Activated naive CD4-positive, alpha-beta T cell treated with anti-CD3 and anti-CD28 coated beads, Interleukin-2, amount 50 U/mL, for 24 hours (primary cell): ENCODE data around the gene MEF2D.

Experiments used
- H3K27ac Mint-ChIP-seq: one replicate; pipeline ENCODE4 v1.8.0; 2021; ENCODE audit warnings: mild to moderate bottlenecking, mixed read lengths
- H3K27me3 Mint-ChIP-seq: one replicate; pipeline ENCODE4 v1.8.0; 2021; ENCODE audit warnings: mixed read lengths
- H3K36me3 Mint-ChIP-seq: one replicate; pipeline ENCODE4 v1.8.0; 2021; ENCODE audit warnings: mixed read lengths
- H3K4me1 Mint-ChIP-seq: one replicate; pipeline ENCODE4 v1.8.0; 2021; ENCODE audit warnings: mixed read lengths
- H3K4me3 Mint-ChIP-seq: one replicate; pipeline ENCODE4 v1.8.0; 2021; ENCODE audit warnings: mild to moderate bottlenecking, mixed read lengths
- H3K9me3 Mint-ChIP-seq: one replicate; pipeline ENCODE4 v1.8.0; 2021; ENCODE audit warnings: mixed read lengths

The MEF2D gene

DNA sequence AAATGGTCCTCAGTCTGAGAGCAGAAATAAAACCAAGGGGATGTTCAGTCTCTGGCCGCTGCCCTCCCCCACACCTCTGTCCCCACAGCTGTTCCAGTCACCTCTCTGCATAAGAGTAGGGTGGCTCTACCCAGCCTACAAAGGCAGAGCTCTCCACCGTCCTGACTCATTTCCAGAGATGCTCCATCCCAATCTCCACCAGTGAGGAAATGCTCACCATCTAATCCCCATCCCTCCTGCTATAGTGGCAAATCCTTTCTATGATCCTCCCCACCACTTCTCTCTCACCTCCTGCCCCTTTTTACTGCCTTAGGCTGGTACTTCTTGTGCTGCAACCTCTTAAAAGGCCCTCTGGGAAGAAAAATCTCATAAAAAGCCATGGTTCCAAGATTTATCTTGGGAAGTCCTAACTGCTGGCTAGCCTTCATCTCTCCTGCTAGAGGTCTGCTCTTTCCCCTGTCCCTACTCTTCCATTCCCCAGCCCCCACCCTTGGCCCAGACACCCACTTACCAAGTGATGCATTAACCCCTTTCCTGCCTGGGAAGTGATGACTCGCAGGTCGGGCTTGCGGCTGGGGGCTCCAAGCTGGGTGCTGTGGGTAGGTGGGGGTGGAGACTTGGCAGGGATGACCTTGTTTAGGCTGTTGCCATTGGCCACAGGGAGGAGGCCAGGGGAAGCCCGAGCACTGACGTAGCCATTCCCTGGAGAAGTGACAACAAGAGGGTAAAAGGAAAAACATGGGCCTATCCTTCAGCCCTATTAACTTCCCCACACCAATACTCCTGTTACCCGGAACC, 23.9 kb downstream of the MEF2D start:
- peaks cover 20% of the 10 kb centered on the region for H3K4me1 Mint-ChIP-seq
- H3K27ac Mint-ChIP-seq, result no peak overlapping the region
- no peaks in the 10 kb centered on the region for H3K9me3 Mint-ChIP-seq
- H3K27me3 Mint-ChIP-seq, result no peaks in the 10 kb centered on the region
- H3K4me3 Mint-ChIP-seq, result no peak overlapping the region
- H3K36me3 Mint-ChIP-seq, result peaks cover 22% of the 10 kb centered on the region

DNA sequence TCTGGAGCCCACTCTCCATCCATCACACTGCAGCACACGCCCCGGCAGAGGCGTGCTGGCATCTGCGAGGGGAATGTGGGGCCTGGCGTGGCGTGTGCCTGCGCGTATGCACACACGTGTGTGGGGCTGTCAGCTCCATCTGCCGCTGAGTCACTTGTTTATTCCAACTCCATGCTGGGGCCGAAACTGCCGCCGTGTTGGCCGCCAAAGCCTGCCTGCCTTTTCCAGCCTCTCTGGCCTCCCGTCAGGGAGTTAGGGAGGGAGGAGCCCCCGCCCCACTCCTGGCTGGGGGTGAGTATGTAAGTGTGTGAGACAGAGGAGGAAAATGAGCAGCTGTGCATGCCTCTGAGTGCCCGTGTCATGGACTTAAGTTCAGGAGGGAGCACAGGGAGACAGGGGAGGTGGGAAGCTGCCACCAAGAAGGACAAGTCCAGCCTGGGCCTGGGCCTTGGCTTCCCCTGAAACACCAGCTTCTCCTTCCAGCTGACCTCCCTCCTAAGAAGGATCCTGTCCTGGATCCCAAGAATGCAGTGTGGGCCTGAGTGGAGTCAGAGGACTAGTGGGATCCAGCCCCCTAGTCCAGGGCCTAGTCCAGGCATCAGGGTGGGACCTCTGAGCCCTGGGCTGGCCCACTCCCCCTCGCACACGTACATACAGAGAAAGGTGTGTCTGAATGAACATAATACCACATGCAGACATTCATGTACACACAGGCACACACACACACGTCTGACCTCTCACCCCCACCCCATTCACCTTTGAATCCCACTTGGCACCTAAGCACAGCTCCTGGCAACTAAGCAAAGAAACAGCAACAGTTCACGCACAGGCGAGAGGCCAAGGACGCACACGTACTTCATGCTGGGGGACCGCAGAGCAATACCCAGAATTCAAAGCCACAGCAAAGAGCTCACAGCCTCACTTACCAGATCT, 24.7 kb downstream of the MEF2D start:
- no peaks in the 10 kb centered on the region for H3K9me3 Mint-ChIP-seq
- H3K27ac Mint-ChIP-seq, result peak overlapping the region; percentile 72
- H3K4me1 Mint-ChIP-seq, result peaks cover 11% of the 10 kb centered on the region
- no peaks in the 10 kb centered on the region for H3K27me3 Mint-ChIP-seq
- H3K36me3 Mint-ChIP-seq, result peaks cover 20% of the 10 kb centered on the region
- no peak overlapping the region for H3K4me3 Mint-ChIP-seq

DNA sequence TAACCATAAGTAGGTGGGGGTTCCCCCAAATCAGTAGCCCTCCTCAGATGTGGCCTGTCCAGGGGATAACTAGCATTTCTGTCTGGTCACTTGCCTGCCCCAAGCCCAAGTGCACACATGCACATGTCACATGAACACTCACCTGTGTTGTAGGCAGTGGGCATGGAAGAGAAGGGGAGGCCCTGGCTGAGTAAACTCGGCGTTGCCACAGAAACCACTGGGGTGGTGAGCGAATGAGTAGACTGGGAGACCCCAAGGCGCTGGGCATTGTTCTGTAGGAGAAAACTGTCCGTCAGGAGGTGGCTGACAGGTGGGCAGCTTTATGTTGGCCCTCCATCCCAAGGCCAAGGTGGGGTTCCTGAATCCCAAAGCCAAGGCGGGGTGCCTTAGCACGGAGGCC, 25.6 kb downstream of the MEF2D start:
- Mint-ChIP-seq H3K27me3 (no peaks in the 10 kb centered on the region), H3K27ac (no peak overlapping the region), H3K4me1 (peaks cover 4% of the 10 kb centered on the region), H3K4me3 (no peak overlapping the region), H3K9me3 (no peaks in the 10 kb centered on the region), H3K36me3 (peaks cover 13% of the 10 kb centered on the region)

DNA sequence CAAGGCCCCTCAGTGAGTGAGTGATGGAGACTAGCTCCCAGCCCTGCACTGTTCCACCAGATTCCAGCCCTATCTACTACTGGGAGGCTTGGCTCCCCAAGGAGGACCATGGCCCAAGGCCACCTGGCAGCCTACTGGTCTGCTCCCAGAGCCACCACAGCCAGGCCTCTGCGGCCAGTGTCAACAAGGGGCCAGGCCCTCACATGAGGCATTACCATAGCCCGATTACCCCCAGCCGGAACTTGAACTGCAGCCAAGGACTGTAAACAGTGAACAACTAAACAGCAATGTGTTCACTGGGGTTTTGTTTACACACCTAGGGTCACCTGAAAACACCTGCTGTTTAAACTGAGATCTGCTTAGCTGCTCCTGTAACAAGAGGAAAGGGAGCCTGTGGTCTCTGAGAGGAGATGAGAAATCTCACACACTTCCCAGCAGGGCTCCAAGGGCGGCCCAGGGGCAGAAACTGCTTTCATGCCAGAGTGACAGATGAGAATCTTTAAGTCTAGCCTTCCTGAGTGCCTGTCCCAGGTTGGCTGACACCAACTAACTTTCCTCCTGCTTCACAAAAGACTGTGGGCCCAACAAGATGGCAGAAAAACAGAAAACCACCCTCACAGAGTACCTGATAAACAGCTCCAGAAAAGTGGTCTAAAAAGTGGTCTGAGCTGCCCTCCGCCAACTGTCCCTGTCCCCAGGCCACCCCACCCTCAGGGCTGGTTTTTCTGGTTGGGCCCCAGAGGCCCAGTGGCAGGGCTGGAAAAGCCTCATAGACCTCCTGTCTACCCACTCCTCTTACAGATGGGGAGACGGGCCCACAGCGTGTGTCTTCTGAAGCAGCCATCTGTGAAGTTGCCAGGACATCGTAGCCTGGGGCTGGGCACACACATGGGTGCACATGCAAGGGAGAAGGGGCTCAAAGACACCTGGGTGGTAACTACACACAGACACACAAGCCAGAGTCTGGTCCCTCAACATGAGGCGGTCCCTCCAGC, 28.8 kb downstream of the MEF2D start:
- Mint-ChIP-seq H3K27ac (peak overlapping the region; percentile 35), H3K4me1 (peaks cover 3% of the 10 kb centered on the region), H3K27me3 (no peaks in the 10 kb centered on the region), H3K36me3 (peaks cover 12% of the 10 kb centered on the region), H3K9me3 (no peaks in the 10 kb centered on the region), H3K4me3 (no peak overlapping the region)

DNA sequence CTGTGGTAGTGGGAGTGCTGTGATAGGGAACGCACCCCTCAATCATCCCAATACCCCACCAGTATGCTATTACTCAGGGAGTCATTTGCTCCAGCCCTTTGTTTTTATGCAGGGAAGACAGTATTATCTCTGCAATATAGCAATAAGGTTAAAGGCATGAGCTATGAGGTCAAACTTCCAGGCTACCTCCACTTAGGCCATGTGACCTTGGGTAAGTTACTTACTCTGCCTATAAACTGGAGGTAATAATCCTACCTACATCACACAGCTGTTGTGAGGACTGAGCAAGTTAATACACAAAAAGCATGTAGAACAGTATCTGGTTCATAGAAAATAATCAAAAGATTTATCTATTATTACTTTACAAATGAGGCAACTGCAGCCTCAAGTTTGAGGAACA, 30.1 kb downstream of the MEF2D start:
- no peak overlapping the region for H3K27ac Mint-ChIP-seq
- H3K27me3 Mint-ChIP-seq, result no peaks in the 10 kb centered on the region
- H3K36me3 Mint-ChIP-seq, result peaks cover 10% of the 10 kb centered on the region
- no peaks in the 10 kb centered on the region for H3K9me3 Mint-ChIP-seq
- peaks cover 6% of the 10 kb centered on the region for H3K4me1 Mint-ChIP-seq
- H3K4me3 Mint-ChIP-seq, result no peak overlapping the region

DNA sequence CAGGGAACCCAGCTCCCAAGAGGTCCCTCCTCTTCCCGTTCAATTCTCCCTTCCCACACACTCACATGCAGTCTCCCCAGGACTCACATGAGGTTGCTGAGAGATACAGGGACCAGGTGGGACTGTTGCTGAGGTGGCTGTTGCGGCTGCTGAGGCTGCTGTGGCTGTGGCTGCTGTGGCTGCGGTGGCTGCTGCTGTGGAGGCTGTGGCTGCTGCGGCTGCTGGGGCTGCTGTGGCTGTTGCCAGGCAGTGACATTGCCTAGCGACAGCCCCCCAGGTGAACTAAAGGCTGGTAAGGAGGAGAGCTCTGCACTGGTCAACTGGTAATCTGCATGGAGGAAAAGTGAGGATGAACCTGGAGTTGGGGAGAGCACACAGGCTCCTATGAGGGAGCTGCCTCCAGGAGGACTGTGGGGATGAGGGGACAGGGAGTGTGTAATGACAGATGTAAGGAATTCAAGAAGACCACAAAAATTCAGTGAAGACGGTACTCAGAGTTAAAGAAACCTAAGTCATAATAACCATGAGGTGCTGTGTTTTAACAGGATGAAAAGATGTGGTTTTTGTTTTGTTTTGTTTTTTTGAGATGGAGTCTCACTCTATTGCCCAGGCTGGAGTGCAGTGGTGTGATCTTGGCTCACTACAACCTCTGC, 31.8 kb downstream of the MEF2D start:
- peak overlapping the region; percentile 41 for H3K27ac Mint-ChIP-seq
- H3K9me3 Mint-ChIP-seq, result no peaks in the 10 kb centered on the region
- H3K4me3 Mint-ChIP-seq, result no peak overlapping the region
- H3K36me3 Mint-ChIP-seq, result peaks cover 14% of the 10 kb centered on the region
- peaks cover 16% of the 10 kb centered on the region for H3K4me1 Mint-ChIP-seq
- H3K27me3 Mint-ChIP-seq, result no peaks in the 10 kb centered on the region

DNA sequence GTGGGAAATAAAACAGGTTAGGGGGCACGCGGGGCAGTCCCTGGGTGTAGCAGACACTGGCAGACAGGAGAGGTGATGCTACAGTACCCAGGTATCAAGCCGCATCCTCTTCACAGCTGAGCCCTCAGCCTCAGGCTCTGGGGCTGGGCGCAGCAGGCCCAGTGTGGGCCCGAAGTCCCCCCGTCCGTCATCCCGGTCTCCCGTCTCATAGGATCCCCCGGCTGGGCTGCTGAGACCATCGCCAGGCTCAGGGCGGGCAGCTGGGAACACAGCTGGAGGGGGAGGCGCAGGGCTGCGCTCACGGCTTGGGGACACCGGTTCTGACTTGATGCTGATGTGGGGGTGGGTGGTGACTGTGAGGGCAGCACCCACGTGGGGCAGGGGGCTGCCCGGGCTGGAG, 32.7 kb downstream of the MEF2D start:
- no peaks in the 10 kb centered on the region for H3K9me3 Mint-ChIP-seq
- peaks cover 14% of the 10 kb centered on the region for H3K36me3 Mint-ChIP-seq
- H3K4me3 Mint-ChIP-seq, result no peak overlapping the region
- peaks cover 21% of the 10 kb centered on the region for H3K4me1 Mint-ChIP-seq
- peak overlapping the region; percentile 72 for H3K27ac Mint-ChIP-seq
- H3K27me3 Mint-ChIP-seq, result no peaks in the 10 kb centered on the region

DNA sequence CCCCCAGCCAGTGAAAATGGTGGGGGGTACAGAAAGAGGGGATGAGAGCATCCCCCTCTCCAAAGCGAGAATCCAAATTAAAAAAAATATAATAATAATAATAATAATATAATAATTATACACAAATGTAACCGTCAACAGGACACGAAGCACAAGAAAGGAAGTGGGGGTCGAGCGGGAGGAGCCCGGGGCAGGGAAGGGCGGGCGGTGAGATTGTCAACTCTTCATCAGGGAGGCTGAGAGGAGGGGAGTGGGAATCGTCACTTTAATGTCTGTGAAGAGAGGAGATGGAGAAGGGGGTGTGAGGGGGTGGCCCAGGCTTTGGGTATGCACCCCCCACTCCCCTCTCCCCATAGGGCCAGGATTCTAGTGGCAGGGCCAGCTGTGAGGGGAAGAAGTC, 33.2 kb downstream of the MEF2D start:
- no peak overlapping the region for H3K27ac Mint-ChIP-seq
- H3K27me3 Mint-ChIP-seq, result no peaks in the 10 kb centered on the region
- no peaks in the 10 kb centered on the region for H3K9me3 Mint-ChIP-seq
- no peak overlapping the region for H3K4me3 Mint-ChIP-seq
- peaks cover 21% of the 10 kb centered on the region for H3K4me1 Mint-ChIP-seq
- peaks cover 14% of the 10 kb centered on the region for H3K36me3 Mint-ChIP-seq

DNA sequence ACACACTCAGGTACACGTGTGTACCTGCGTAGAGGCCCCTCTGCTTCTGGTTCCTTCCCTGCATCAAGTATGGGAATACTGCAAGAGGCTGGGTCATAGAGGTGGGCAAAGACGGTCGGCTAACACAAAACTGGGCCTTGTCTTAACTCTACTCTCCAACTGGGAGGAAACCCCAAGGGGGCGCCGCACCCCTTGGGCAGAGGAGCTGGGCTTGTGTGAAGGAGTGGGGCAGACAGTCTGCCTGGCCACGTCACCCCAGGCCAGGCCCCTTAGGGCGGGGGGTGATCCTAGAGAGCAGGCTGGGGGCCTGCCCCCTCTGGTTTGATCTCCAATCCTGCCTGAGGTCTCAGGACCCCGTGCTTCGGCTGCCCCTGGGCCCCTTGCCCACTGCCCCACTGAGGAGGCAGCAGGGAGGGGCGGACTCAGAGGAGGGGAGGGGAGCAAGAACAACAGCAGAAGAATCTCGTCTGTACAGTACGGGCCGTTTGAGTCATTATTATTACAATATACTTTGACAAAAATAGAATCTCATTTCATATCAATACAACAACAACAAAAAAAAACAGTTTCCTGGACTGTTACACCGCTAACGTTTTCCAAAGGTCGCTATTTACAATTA, 34.7 kb downstream of the MEF2D start:
- peaks cover 14% of the 10 kb centered on the region for H3K36me3 Mint-ChIP-seq
- H3K4me3 Mint-ChIP-seq, result no peak overlapping the region
- H3K27ac Mint-ChIP-seq, result no peak overlapping the region
- no peaks in the 10 kb centered on the region for H3K9me3 Mint-ChIP-seq
- peaks cover 21% of the 10 kb centered on the region for H3K4me1 Mint-ChIP-seq
- no peaks in the 10 kb centered on the region for H3K27me3 Mint-ChIP-seq

DNA sequence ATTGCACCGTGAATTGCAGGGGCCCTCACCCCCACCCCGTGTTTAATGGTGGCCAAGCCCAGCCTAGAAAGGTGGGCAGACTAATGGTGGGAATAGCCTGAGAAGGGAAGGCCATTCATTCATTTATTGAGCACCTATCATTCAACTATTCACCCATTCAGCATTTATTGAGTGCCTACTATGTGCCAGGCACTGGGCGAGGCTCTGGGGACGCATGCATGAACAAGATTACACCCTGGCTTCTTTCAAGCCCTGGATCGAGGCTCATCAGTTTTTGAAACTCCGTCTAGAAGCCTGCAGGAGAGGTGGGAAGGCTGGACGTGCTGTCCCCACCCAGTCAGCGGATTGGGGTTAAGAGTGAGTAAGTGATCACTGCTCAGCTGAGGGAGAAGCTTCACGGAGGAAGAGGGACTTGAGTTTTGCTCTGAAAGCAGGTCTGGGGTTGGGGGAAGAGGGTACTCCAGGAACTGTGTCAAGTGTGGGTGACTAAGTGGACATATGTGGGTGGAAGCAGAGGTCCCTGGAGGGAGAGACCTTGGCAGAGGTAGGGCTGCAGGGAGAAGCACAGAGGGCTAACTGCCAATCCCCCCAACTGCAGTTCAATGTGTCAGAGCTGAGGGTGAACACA, 35.6 kb downstream of the MEF2D start:
- no peak overlapping the region for H3K4me3 Mint-ChIP-seq
- peak overlapping the region; percentile 71 for H3K27ac Mint-ChIP-seq
- no peaks in the 10 kb centered on the region for H3K9me3 Mint-ChIP-seq
- H3K36me3 Mint-ChIP-seq, result peaks cover 14% of the 10 kb centered on the region
- H3K4me1 Mint-ChIP-seq, result peaks cover 21% of the 10 kb centered on the region
- no peaks in the 10 kb centered on the region for H3K27me3 Mint-ChIP-seq

DNA sequence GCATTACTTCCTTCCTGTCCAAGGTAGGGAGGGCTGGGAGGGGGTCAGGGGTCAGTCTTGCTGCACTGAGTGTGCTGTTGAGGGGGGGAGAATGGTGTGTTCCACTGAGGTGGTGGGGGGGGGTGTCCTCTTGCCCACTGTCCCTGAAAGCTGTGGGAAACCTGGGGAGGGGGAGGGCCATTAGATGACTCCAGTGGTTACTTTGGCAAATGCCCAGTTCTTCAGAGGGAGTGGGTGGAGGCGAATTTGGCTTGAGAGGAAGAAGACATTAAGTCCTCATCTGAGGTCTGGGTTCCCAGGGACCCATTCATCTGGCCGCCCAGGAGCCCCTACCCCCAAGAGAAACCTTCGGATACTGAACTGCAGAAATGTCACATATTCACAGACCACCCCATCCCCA, 36.2 kb downstream of the MEF2D start:
- Mint-ChIP-seq H3K9me3 (no peaks in the 10 kb centered on the region), H3K36me3 (peaks cover 14% of the 10 kb centered on the region), H3K27ac (no peak overlapping the region), H3K4me3 (no peak overlapping the region), H3K4me1 (peaks cover 21% of the 10 kb centered on the region), H3K27me3 (no peaks in the 10 kb centered on the region)

DNA sequence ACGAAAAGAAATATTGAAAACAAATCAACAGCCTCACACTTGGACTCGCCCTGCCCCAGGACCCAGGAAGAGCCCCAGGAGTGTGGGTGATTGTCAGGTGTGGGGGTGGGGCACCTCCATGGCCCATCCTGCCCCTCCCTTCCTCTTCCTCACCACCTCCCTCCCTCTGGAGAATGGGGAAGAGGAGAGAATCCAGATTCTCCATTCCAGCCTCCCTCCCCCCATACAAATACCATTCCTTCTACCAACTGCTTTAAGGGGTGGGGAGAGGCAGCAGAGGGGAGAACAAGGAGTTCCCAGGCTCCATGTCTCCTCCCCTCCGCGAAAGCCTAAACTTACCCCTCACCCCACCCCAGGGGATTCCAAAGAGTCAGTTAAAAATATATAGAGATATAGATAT, 36.7 kb downstream of the MEF2D start:
- Mint-ChIP-seq H3K4me3 (no peak overlapping the region), H3K36me3 (peaks cover 13% of the 10 kb centered on the region), H3K27ac (no peak overlapping the region), H3K9me3 (no peaks in the 10 kb centered on the region), H3K27me3 (no peaks in the 10 kb centered on the region), H3K4me1 (peaks cover 21% of the 10 kb centered on the region)

DNA sequence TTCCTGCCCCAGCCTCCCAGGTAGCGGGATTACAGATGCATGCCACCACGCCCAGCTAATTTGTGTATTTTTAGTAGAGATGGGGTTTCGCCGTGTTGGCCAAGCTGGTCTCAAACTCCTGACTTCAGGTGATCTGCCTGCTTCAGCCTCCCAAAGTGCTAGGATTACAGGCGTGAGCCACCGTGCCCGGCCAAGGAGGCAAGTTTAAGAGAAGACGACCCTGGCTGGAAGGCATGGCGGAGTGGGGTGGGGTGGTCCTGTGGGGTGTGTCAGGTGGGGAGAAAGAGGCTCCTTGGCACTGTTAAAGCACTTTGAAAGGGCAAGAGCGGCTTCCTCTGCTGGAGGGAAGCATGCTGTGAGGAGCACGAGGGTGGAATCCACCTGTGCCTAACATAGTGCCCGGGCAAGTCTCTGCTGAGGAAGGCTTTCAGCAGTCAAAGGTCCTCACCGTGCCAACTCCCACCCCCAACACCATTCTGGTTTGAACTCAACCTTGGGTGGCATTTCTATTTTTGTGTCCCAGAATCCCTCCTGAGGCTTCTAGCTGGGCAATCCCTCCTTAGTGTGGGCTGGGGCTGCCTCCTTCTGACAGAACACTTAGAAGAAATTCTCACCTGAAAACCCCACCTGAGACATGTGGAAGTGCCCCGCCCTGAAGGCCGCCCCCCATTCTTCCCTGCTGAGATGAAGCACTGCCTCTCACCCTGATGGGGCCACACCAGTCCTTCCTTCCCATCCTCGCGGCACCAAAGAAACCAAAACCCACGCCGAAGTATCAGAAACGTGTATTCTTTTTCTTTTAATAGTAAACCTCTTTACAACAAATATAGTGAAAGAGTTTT, 37.4 kb downstream of the MEF2D start:
- H3K36me3 Mint-ChIP-seq, result peaks cover 10% of the 10 kb centered on the region
- no peaks in the 10 kb centered on the region for H3K9me3 Mint-ChIP-seq
- peak overlapping the region; percentile 71 for H3K27ac Mint-ChIP-seq
- H3K4me3 Mint-ChIP-seq, result no peak overlapping the region
- H3K4me1 Mint-ChIP-seq, result peaks cover 21% of the 10 kb centered on the region
- no peaks in the 10 kb centered on the region for H3K27me3 Mint-ChIP-seq
